Stimulated activated CD4-positive, alpha-beta T cell treated with anti-CD3 and anti-CD28 coated beads, Interleukin-1b, Interleukin-23, amount 100 ng/mL, for 24 hours (primary cell): ENCODE data around the gene ACOX3.
"Not testable (repeated sequence)": the region's sequence is repeated elsewhere in the genome, so short reads cannot be mapped to it uniquely, and the experiment has no call there.

ENCODE experiments used
- DNase-seq, 4 experiments: peaks; one replicate each; pipeline ENCODE4 v3.0.0-alpha.2; 2020; ENCODE audit warnings: low read depth in 4 of 4, low spot score in 1 of 4

Gene ACOX3

GRCh38 chr4:8390577-8390976 lies 49.9 kb downstream of the ACOX3 start:
- DNase-seq = no peak

GRCh38 chr4:8388528-8388870 lies 52.0 kb downstream of the ACOX3 start:
- no peak for DNase-seq

GRCh38 chr4:8387615-8388527 lies 52.7 kb downstream of the ACOX3 start:
- no peak for DNase-seq

GRCh38 chr4:8387194-8387593 lies 53.3 kb downstream of the ACOX3 start:
- no peak for DNase-seq

- DNase-seq = no peak
Observed at GRCh38 chr4:8386731-8387130, 53.8 kb downstream of the ACOX3 start.

GRCh38 chr4:8386131-8386530 lies 54.4 kb downstream of the ACOX3 start:
- DNase-seq = not testable (repeated sequence)

- DNase-seq = no peak
Observed at GRCh38 chr4:8385611-8386010, 54.9 kb downstream of the ACOX3 start.

- no peak for DNase-seq
Observed at GRCh38 chr4:8385106-8385505, 55.4 kb downstream of the ACOX3 start.

GRCh38 chr4:8384397-8385060 lies 56.0 kb downstream of the ACOX3 start:
- DNase-seq = no peak

GRCh38 chr4:8383451-8384160 lies 56.9 kb downstream of the ACOX3 start:
- no peak for DNase-seq

- DNase-seq = no peak
Observed at GRCh38 chr4:8383016-8383415, 57.5 kb downstream of the ACOX3 start.

GRCh38 chr4:8381814-8382581 lies 58.5 kb downstream of the ACOX3 start:
- DNase-seq = no peak

- DNase-seq = no peak
Observed at GRCh38 chr4:8380511-8381415, 59.8 kb downstream of the ACOX3 start.

GRCh38 chr4:8379771-8380170 lies 60.8 kb downstream of the ACOX3 start:
- DNase-seq = no peak

- DNase-seq = no peak
Observed at GRCh38 chr4:8379281-8379680, 61.2 kb downstream of the ACOX3 start.

- no peak for DNase-seq
Observed at GRCh38 chr4:8378776-8379175, 61.7 kb downstream of the ACOX3 start.

GRCh38 chr4:8378101-8378724 lies 62.3 kb downstream of the ACOX3 start:
- DNase-seq = no peak

GRCh38 chr4:8377103-8378075 lies 63.1 kb downstream of the ACOX3 start:
- no peak for DNase-seq
